Activated naive CD8-positive, alpha-beta T cell treated with anti-CD3 and anti-CD28 coated beads for 36 hours (primary cell): Measurements from ENCODE around the gene PASK. TPM values are rescaled to one million over a fixed set of nuclear protein-coding genes. Genes with fewer than 3 reads are reported as not detected.
A peak's percentile ranks its signal among the peaks of the same experiment; 100 is the strongest.

Source experiments
- DNase-seq: peaks from one replicate; pipeline ENCODE4 v3.0.0; 2021
- H3K27ac Mint-ChIP-seq: one replicate; pipeline ENCODE4 v1.8.0; 2022; ENCODE audit warnings: mild to moderate bottlenecking, moderate library complexity, mixed read lengths
- H3K27me3 Mint-ChIP-seq: one replicate; pipeline ENCODE4 v1.8.0; 2022; ENCODE audit warnings: mild to moderate bottlenecking, mixed read lengths
- H3K36me3 Mint-ChIP-seq: one replicate; pipeline ENCODE4 v1.8.0; 2021; ENCODE audit warnings: mild to moderate bottlenecking, mixed read lengths
- H3K4me1 Mint-ChIP-seq: one replicate; pipeline ENCODE4 v1.8.0; 2021; ENCODE audit warnings: mixed read lengths
- H3K4me3 Mint-ChIP-seq: one replicate; pipeline ENCODE4 v1.8.0; 2022; ENCODE audit warnings: mild to moderate bottlenecking, moderate library complexity, mixed read lengths
- H3K9me3 Mint-ChIP-seq: one replicate; pipeline ENCODE4 v1.8.0; 2022; ENCODE audit warnings: mixed read lengths
- total RNA-seq, 2 experiments: library from RNA; stranded (reverse); gene quantifications; one replicate each; pipeline ENCODE4 v1.2.3, GENCODE V29; 2021

Gene PASK
- total RNA-seq, 2 experiments from 2014 or later = 68.5 to 76.4 TPM

DNA sequence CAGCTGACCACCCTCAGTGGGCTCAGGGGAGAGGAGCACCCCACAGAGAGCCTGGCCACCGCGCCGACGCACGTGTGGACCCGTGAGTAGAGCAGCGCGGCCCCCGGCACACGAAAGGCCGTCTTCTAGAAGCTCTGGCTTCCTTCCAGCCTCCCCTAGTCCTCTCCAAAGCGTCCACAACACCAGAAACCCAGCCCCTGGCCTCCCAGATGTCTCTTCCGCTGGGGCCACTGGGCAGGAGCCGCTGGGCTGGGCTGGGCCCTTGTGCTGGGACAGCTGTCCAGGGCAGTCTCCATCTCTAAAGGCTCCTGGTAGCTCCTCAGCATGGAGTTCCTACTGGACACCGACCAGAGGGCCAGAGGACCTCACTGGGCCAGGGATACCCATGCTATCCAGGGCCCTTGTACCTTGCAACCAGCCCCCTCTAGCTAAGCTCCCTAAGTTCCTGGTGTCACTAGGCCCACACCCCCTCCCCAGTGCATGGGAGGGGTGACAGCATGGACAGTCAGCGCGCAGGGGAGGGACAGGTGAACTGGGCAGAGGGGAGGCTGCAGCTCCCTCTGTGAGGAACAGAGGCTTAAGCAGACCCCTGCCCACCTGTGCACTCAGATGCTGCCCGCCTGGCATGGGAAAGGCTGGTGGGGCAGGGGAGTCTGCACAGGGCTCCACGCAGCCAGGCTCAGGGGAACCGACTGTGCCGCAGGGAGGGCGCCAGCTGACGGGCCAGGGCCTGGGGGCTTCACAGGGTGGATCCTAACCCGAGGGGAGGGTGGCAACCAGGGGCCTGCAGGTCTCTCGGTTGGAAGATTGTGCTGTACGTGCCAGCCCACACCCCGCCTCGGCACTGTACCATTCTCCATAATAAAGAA, 80.1 kb downstream of the PASK start:
- DNase-seq = no peak
- Mint-ChIP-seq H3K4me1 (peaks cover 2% of the 10 kb centered on the region), H3K27ac (no peak overlapping the region), H3K4me3 (no peak overlapping the region), H3K27me3 (no peaks in the 10 kb centered on the region), H3K9me3 (no peaks in the 10 kb centered on the region), H3K36me3 (no peaks in the 10 kb centered on the region)

DNA sequence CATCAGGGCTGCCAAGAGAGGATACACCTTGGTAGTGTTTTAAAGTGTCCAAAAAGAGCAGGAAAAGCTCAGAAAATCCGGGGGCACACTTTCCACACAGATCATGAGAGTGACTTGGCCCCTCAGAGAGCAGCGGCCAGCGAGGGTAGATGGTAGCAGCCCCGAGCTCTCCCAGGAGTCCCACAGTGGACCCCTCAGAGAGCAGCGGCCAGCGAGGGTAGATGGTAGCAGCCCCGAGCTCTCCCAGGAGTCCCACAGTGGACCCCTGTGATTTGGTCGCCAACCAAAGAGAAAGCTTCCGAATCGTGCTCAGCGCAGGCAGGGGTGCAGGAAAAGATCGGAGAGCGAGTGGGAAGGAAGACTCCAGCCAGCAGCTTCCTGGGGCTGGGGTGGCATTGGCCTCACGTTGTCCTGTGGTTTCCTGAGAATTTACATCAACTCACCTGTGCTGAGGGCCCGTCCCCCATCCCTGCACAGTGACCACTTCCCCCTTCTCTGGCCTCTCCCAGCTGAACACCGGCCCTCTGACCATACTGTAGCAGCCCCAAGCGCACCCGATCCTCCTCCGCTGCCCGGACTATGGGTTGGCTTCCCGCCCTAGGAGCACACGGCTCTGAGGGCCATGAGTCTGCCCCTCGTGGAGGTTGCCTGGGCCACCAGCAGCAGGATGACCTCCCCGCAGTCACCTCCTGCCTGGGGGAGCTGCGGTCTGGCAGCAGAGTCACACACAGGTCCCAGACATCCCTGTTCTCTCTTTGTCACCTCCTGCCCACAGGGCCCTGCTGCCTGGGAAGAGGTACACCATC, 80.9 kb downstream of the PASK start:
- no peaks in the 10 kb centered on the region for H3K27me3 Mint-ChIP-seq
- no peaks in the 10 kb centered on the region for H3K36me3 Mint-ChIP-seq
- H3K4me1 Mint-ChIP-seq = peaks cover 3% of the 10 kb centered on the region
- H3K27ac Mint-ChIP-seq = no peak overlapping the region
- no peak overlapping the region for H3K4me3 Mint-ChIP-seq
- H3K9me3 Mint-ChIP-seq = no peaks in the 10 kb centered on the region
- no peak for DNase-seq

GRCh38 chr2:241067501-241068135, 81.7 kb downstream of the PASK start:
- Mint-ChIP-seq H3K27ac (no peak overlapping the region), H3K4me3 (no peak overlapping the region), H3K4me1 (peaks cover 3% of the 10 kb centered on the region), H3K36me3 (no peaks in the 10 kb centered on the region), H3K27me3 (no peaks in the 10 kb centered on the region), H3K9me3 (no peaks in the 10 kb centered on the region)
- DNase-seq = no peak

DNA sequence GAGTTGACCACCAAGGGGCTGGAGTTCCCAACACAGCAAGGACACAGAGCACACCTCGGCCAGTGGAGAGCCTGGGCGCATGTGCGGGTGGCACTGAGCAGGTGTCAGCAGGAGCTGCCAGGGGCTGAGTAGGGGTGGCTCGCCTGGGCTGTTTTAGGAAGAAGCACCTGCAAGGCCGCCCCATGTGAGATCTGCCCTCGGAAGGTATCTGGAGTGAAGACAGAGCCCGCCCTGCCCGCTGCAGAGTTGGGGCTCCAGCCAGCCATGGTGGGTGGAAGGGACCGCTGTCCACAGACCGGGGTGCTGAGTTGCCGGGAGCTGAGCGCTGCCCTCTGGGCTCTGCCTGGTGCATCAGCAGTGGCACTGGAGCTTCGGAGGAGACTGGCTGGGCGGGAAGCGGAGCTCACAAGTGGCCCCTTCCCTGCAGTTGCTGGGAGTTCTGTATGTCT, 82.4 kb downstream of the PASK start:
- no peaks in the 10 kb centered on the region for H3K9me3 Mint-ChIP-seq
- no peak overlapping the region for H3K4me3 Mint-ChIP-seq
- H3K27ac Mint-ChIP-seq = no peak overlapping the region
- no peaks in the 10 kb centered on the region for H3K36me3 Mint-ChIP-seq
- no peaks in the 10 kb centered on the region for H3K27me3 Mint-ChIP-seq
- H3K4me1 Mint-ChIP-seq = peaks cover 3% of the 10 kb centered on the region
- DNase-seq = no peak

DNA sequence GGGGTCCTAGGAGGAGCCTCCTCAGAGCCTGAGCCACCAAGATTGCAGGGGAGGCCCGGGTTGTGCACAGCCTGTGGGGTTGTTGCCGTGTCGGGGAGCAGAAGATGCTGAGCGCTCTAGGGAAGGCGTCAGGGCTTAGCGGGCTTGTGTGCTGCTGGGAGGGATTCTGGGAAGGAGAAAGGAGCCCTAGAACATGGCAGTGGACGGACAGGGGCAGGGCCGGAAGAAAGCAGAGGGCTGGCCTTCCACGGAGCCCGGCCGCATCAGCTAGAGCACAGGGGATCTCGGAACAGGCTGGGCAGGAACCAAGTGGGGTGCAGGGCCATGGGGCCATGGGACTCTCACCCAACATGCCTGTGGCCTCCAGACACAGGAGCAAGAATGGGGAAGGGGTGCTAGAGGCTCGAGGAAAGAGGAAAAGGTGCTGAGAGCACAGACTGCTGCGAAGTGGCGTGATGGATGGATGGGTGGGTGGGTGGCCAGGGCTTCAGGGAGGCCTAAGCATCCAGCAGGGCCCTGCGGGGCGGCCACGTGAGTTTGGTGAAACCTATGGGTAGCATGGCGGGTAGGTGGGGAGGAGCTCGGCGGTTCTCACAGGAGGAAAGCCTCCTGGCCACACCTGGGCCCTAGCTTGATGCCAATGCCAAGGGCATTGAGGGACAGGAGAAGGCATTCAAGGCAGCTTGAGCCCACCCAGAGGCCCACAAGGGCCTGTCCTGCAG, 82.9 kb downstream of the PASK start:
- no peak overlapping the region for H3K4me3 Mint-ChIP-seq
- no peak overlapping the region for H3K27ac Mint-ChIP-seq
- no peaks in the 10 kb centered on the region for H3K27me3 Mint-ChIP-seq
- DNase-seq = no peak
- H3K36me3 Mint-ChIP-seq = no peaks in the 10 kb centered on the region
- H3K9me3 Mint-ChIP-seq = no peaks in the 10 kb centered on the region
- peaks cover 3% of the 10 kb centered on the region for H3K4me1 Mint-ChIP-seq

- Mint-ChIP-seq H3K4me3 (no peak overlapping the region), H3K27ac (peak overlapping the region; percentile 51), H3K9me3 (no peaks in the 10 kb centered on the region), H3K36me3 (no peaks in the 10 kb centered on the region), H3K4me1 (peaks cover 3% of the 10 kb centered on the region), H3K27me3 (no peaks in the 10 kb centered on the region)
- DNase-seq = no peak
Observed at GRCh38 chr2:241065355-241065803, 83.9 kb downstream of the PASK start.

DNA sequence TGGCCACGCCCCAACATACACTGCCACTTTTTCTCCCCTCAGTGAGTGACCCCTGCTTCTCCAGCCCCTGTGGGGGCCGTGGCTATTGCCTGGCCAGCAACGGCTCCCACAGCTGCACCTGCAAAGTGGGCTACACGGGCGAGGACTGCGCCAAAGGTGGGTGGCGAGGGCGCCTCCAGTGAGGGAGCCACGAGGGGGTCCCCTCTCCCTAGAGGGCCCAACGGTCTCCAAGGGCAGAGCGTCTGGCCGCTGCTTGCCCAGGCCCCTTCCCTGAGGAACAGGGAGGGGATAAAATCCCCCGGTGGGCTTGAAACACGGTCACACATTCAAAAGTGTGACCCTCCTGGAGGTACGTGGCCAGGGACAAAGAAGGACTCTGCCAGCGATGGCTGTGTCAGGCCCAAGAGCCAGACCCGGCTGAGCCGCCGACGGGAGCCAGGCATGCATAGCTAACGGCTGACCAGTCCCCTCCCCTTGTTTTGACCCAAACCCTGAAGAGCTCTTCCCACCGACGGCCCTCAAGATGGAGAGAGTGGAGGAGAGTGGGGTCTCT, 84.4 kb downstream of the PASK start:
- no peaks in the 10 kb centered on the region for H3K36me3 Mint-ChIP-seq
- no peak overlapping the region for H3K27ac Mint-ChIP-seq
- no peak for DNase-seq
- no peak overlapping the region for H3K4me3 Mint-ChIP-seq
- H3K4me1 Mint-ChIP-seq = peaks cover 3% of the 10 kb centered on the region
- H3K27me3 Mint-ChIP-seq = no peaks in the 10 kb centered on the region
- H3K9me3 Mint-ChIP-seq = no peaks in the 10 kb centered on the region

DNA sequence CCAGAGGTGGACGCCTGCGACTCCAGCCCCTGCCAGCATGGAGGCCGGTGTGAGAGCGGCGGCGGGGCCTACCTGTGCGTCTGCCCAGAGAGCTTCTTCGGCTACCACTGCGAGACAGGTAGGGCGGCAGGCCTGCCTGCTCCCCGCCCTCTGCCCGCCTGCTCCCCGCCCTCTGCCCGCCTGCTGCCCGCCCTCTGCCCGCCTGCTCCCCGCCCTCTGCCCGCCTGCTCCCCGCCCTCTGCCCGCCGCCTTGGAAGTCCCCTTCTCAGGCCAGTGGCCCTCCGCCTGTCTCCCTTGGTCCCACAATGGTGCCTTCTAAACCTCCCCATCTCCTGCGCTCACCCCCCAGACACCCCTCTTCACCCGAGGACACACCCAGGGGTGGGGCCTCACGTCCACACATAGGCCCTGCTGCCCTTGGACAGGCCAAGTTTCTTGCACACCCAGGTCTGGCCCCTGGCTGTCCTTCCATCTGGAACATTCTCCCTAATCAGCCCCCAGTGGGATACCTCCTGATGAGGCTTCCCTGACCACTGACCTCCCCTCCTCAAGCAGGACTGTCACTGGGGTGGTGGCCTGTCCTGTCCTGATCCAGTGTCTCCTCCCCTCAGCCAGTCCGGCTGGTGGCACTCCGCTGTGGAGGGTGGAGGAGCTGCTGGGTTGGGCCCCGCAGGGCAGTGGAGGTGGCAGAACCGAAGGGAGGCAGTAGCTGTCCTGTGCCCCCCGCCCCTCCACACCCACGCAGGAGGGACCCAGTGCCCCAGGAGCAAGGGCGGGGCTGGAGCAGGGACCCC, 85.1 kb downstream of the PASK start:
- no peaks in the 10 kb centered on the region for H3K36me3 Mint-ChIP-seq
- DNase-seq = peak; percentile 56
- H3K4me1 Mint-ChIP-seq = peaks cover 6% of the 10 kb centered on the region
- peak overlapping the region; percentile 70 for H3K4me3 Mint-ChIP-seq
- no peaks in the 10 kb centered on the region for H3K9me3 Mint-ChIP-seq
- H3K27me3 Mint-ChIP-seq = no peaks in the 10 kb centered on the region
- no peak overlapping the region for H3K27ac Mint-ChIP-seq

- Mint-ChIP-seq H3K4me3 (peak overlapping the region; percentile 65), H3K36me3 (no peaks in the 10 kb centered on the region), H3K27ac (no peak overlapping the region), H3K27me3 (no peaks in the 10 kb centered on the region), H3K9me3 (no peaks in the 10 kb centered on the region), H3K4me1 (peaks cover 6% of the 10 kb centered on the region)
- no peak for DNase-seq
Observed at GRCh38 chr2:241063587-241063986, 85.7 kb downstream of the PASK start.

GRCh38 chr2:241063093-241063551, 86.2 kb downstream of the PASK start:
- Mint-ChIP-seq H3K27me3 (no peaks in the 10 kb centered on the region), H3K4me3 (no peak overlapping the region), H3K9me3 (no peaks in the 10 kb centered on the region), H3K4me1 (peaks cover 6% of the 10 kb centered on the region), H3K36me3 (no peaks in the 10 kb centered on the region), H3K27ac (no peak overlapping the region)
- no peak for DNase-seq

DNA sequence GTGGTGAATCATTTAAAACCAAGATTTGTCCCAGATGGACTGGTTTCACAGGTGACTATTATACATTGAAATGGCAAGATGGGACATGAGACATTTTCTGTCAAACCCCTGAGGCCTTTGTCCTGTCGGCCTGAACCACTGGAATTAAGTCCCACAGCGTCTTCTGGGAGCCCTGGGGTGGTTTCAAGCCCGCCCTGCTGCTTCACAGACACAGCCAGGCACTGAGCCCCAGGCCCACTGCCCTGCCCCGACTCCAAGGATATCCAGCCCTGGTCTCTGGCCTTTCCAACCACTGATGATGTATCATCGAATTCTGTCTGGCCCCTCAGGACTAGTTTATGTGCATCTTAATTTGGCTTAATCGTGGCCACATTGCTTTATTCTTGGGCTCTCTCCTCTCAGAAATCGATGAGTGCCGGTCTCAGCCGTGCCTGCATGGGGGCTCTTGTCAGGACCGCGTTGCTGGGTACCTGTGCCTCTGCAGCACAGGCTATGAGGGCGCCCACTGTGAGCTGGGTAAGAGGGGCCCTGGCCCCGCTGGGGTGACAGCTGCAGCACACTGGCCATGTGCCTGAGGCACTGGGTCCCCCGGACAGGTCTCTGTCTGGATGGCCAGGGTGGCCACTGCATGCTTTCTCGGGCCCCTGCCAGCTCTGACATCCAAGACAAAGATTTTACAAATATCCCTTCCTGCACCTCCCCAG, 86.7 kb downstream of the PASK start:
- Mint-ChIP-seq H3K27ac (no peak overlapping the region), H3K27me3 (no peaks in the 10 kb centered on the region), H3K4me1 (peaks cover 10% of the 10 kb centered on the region), H3K9me3 (no peaks in the 10 kb centered on the region), H3K4me3 (no peak overlapping the region), H3K36me3 (no peaks in the 10 kb centered on the region)
- no peak for DNase-seq

DNA sequence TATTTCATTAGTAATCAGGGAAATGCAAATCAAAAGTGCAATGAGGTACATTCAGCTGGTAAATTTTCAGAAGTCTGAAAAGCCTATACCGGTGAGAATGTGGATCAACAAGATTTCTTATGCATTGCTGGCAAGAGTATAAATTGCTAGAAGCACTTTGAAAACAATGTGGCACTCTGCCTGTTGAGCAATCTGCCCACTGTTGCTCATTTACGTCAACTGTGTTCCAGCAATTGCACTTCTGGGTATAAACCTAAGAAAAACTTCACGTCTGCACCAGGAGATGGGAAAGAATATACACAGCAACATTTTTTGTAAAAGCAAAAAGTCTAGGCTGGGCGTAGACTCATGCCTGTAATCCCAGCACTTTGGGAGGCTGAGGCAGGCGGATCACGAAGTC, 88.0 kb downstream of the PASK start:
- Mint-ChIP-seq H3K27ac (no peak overlapping the region), H3K27me3 (no peaks in the 10 kb centered on the region), H3K9me3 (no peaks in the 10 kb centered on the region), H3K36me3 (no peaks in the 10 kb centered on the region), H3K4me3 (no peak overlapping the region), H3K4me1 (peaks cover 10% of the 10 kb centered on the region)
- no peak for DNase-seq
